ENCODE measurements around the gene TTLL11. TPM values are rescaled to one million over a fixed set of nuclear protein-coding genes. Genes with fewer than 3 reads are reported as not detected.

Gene TTLL11
- polyA plus RNA-seq, 1 donor (not counting 4 experiments of a cell fraction or from before 2014, with no cell fraction given), result 8.0 TPM

DNA sequence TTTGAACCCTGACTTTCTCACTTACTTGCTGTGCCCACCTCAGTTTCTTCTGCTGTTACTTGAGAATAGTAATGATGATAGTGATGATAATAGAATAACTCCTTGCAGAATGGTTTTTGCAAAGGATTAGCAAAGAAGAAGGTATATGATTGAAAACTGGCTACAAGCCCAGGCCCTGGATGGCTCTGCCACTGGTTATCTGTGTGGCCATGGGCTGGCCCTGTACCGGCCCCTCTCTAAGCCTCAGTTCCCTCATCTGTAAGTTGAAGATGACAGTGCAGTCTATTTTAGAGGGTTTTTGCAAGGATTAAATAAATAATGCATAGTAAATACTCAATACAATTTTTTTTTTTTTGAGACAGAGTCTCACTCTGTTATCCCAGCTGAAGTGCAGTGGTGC lies 6.2 kb downstream of the TTLL11 start:
- Histone ChIP-seq H2AFZ (ENCODE audit: control insufficient read depth, low read length) (no peak overlapping the region), H3K4me3 (ENCODE audit: control insufficient read depth in 2 of 3, extremely low read depth in 1 of 3, insufficient read depth in 2 of 3, low read depth in 1 of 3, low read length in 3 of 3) (no peak overlapping the region), H4K20me1 (ENCODE audit: control insufficient read depth, extremely low read depth, insufficient read depth, low read length) (no peaks in the 10 kb centered on the region), H3K9me1 (ENCODE audit: control insufficient read depth, extremely low read depth, insufficient read depth, low read length) (peaks cover 5% of the 10 kb centered on the region), H3K79me2 (ENCODE audit: control insufficient read depth, insufficient read depth, low read length) (peaks cover 5% of the 10 kb centered on the region), H3K4me2 (ENCODE audit: control insufficient read depth, extremely low read depth, insufficient read depth, low read depth, low read length) (no peak overlapping the region), H3K36me3 (ENCODE audit: control insufficient read depth in 2 of 2, extremely low read depth in 1 of 2, insufficient read depth in 2 of 2, low read length in 2 of 2) (no peaks in the 10 kb centered on the region), H3K9ac (ENCODE audit: control insufficient read depth, extremely low read depth, insufficient read depth, low read length) (no peak overlapping the region), H3K27ac (ENCODE audit: control insufficient read depth, insufficient read depth, low read length) (no peak overlapping the region), H3K4me1 (ENCODE audit: control insufficient read depth, extremely low read depth, insufficient read depth, low read length) (peaks cover 6% of the 10 kb centered on the region), H3K9me3 (ENCODE audit: control insufficient read depth, low read depth, low read length) (no peaks in the 10 kb centered on the region), H3K27me3 (ENCODE audit: control insufficient read depth, extremely low read depth, insufficient read depth, low read length) (no peaks in the 10 kb centered on the region)
- dilution Hi-C loops (cut with MboI; ENCODE audit: extremely low pct_ligation_motif_present, low sequenced_read_pairs), result no loop called here
- no peak for TF ChIP-seq EZH2 (IDR thresholded peaks at IDR 0.05; ENCODE audit: low read length)
- TF ChIP-seq, protein P1, sequence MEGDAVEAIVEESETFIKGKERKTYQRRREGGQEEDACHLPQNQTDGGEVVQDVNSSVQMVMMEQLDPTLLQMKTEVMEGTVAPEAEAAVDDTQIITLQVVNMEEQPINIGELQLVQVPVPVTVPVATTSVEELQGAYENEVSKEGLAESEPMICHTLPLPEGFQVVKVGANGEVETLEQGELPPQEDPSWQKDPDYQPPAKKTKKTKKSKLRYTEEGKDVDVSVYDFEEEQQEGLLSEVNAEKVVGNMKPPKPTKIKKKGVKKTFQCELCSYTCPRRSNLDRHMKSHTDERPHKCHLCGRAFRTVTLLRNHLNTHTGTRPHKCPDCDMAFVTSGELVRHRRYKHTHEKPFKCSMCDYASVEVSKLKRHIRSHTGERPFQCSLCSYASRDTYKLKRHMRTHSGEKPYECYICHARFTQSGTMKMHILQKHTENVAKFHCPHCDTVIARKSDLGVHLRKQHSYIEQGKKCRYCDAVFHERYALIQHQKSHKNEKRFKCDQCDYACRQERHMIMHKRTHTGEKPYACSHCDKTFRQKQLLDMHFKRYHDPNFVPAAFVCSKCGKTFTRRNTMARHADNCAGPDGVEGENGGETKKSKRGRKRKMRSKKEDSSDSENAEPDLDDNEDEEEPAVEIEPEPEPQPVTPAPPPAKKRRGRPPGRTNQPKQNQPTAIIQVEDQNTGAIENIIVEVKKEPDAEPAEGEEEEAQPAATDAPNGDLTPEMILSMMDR (optimal IDR thresholded peaks at IDR 0.05 in 1 of 3, IDR thresholded peaks at IDR 0.05 in 1 of 3, conservative IDR thresholded peaks at IDR 0.05 in 1 of 3; ENCODE audit: extremely low read depth in 1 of 3, insufficient read depth in 2 of 3, low read length in 3 of 3), result no peak
- no peak for DNase-seq (ENCODE audit: low read depth, low spot score)
- no peak for FAIRE-seq

DNA sequence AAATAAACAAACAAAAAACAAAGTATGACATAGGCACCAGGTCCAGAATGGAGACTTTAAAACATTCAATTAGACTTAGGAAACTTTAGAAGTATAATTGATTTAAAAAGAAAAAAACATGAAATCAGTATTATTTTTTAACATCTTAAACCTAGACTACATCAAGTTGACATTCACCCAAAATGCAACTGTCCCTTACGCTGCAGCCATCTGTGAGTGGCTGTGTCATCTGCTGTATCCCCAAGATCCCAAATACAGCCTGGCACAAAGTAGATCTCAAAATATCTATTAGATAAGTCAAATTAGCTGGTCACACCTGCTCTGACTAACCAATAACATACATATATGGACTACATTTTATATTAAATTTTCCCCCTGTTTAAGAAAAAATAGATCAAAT lies 7.8 kb downstream of the TTLL11 start:
- dilution Hi-C loops (cut with MboI; ENCODE audit: extremely low pct_ligation_motif_present, low sequenced_read_pairs), result no loop called here
- Histone ChIP-seq H3K36me3 (ENCODE audit: control insufficient read depth in 2 of 2, extremely low read depth in 1 of 2, insufficient read depth in 2 of 2, low read length in 2 of 2) (no peaks in the 10 kb centered on the region), H4K20me1 (ENCODE audit: control insufficient read depth, extremely low read depth, insufficient read depth, low read length) (peaks cover 3% of the 10 kb centered on the region)

More for the DNA sequence above, 7.8 kb downstream of the TTLL11 start:
- TF ChIP-seq, protein P1 (optimal IDR thresholded peaks at IDR 0.05 in 1 of 3, IDR thresholded peaks at IDR 0.05 in 1 of 3, conservative IDR thresholded peaks at IDR 0.05 in 1 of 3; ENCODE audit: extremely low read depth in 1 of 3, insufficient read depth in 2 of 3, low read length in 3 of 3), result no peak
- TF ChIP-seq EZH2 (IDR thresholded peaks at IDR 0.05; ENCODE audit: low read length), result no peak
- H3K79me2 ChIP-seq (ENCODE audit: control insufficient read depth, insufficient read depth, low read length), result no peaks in the 10 kb centered on the region
- no peaks in the 10 kb centered on the region for H3K9me1 ChIP-seq (ENCODE audit: control insufficient read depth, extremely low read depth, insufficient read depth, low read length)
- H3K27ac ChIP-seq (ENCODE audit: control insufficient read depth, insufficient read depth, low read length), result no peak overlapping the region
- H3K9ac ChIP-seq (ENCODE audit: control insufficient read depth, extremely low read depth, insufficient read depth, low read length), result no peak overlapping the region
- H3K27me3 ChIP-seq (ENCODE audit: control insufficient read depth, extremely low read depth, insufficient read depth, low read length), result no peaks in the 10 kb centered on the region
- no peak for DNase-seq (ENCODE audit: low read depth, low spot score)
- H2AFZ ChIP-seq (ENCODE audit: control insufficient read depth, low read length), result no peak overlapping the region
- H3K4me1 ChIP-seq (ENCODE audit: control insufficient read depth, extremely low read depth, insufficient read depth, low read length), result no peaks in the 10 kb centered on the region
- no peak overlapping the region for H3K4me3 ChIP-seq (ENCODE audit: control insufficient read depth in 2 of 3, extremely low read depth in 1 of 3, insufficient read depth in 2 of 3, low read depth in 1 of 3, low read length in 3 of 3)
- no peak for FAIRE-seq
- H3K4me2 ChIP-seq (ENCODE audit: control insufficient read depth, extremely low read depth, insufficient read depth, low read depth, low read length), result no peak overlapping the region
- no peaks in the 10 kb centered on the region for H3K9me3 ChIP-seq (ENCODE audit: control insufficient read depth, low read depth, low read length)

All from keratinocyte (primary cell).